ENCODE results near the gene PHOSPHO2.

Gene PHOSPHO2

DNA sequence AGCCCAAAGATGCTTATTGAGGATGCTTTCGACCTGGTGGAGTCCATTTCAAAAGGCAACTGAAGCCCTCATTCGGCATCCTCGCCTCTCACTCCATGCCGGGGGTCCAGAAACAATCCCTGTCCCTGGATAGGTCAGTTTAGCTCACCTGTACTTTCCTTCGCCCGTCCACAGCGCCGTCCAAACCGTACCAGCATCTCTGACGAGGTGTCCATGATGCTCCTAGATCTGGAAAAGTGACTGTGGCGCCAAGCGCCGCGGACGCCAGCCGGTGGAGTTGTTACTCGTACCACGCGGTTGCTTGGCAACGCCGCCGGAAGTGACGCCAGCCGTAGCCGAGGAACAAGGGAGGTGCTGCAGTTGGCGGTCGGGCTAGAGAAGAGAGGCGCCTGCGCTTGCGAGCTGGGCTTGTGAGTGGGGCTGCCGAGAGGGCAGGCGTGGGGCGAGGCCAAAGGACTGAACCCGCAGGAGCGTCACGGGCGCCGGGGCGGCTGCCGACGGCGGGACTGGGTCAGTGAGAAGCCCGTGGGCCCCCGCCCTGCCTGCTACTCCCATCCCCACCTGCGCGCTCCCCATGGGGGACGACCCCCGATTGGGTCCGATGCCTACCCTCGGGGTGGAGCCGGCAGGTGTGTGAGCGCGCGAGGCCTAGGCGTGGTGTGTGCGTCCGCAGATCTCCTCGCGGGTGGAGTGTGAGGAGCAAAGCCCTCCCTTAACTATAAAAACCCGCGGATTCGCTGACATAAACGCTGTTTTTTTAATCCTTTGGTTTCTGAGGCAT is at the start of gene PHOSPHO2, which contains the start of gene CFAP210:
Gene PHOSPHO2 (plus strand): TSS at position 357 of the 781 bp plus-strand sequence. CDS start 6,503 bp downstream, outside the sequence.
Gene CFAP210 (minus strand): TSS at position 293 of the 781 bp plus-strand sequence. CDS start 78 bp downstream, at position 215.
- peak; percentile 96 for DNase-seq

DNA sequence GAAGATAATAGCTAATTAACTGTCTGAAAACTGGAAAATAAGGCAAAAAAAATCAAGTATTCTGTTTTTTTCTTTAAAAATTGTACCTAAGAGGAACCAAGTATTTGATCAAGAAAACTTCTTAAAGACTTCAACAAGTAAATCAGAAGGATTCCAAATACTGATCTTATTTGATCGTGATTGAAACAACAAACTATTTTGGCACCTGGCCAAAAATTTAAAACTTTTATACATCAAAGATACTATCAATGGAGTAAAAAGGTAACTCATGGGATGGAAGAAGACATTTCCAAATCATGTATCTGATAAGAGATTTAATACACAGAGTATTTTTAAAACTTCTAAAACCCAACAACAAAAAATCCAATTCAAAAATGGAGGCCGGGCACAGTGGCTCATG is 46.8 kb upstream of the PHOSPHO2 start:
- DNase-seq = no peak

GRCh38 chr2:169649278-169649677 is 45.0 kb upstream of the PHOSPHO2 start:
- no peak for DNase-seq

- no peak for DNase-seq
Measured at GRCh38 chr2:169653636-169654035, 40.6 kb upstream of the PHOSPHO2 start.

DNA sequence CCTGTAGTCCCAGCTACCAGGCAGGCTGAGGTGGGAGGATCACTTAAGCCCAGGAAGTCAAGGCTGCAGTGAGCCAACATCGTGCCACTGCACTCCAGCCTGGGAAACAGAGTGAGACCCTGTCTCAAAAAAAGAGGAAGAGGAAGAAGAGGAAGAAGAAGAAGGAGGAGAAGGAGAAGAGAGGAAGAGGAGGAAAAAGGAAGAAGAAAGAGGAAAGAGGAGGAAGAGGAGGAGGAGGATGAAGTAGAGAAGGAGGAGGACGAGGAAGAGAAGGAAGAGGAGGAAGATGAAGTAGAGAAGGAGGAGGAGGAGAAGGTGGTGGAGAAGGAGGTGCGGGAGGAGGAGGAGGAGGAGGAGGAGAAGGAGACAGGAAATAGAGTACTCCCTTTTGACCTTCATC is 38.1 kb upstream of the PHOSPHO2 start:
- no peak for DNase-seq

DNA sequence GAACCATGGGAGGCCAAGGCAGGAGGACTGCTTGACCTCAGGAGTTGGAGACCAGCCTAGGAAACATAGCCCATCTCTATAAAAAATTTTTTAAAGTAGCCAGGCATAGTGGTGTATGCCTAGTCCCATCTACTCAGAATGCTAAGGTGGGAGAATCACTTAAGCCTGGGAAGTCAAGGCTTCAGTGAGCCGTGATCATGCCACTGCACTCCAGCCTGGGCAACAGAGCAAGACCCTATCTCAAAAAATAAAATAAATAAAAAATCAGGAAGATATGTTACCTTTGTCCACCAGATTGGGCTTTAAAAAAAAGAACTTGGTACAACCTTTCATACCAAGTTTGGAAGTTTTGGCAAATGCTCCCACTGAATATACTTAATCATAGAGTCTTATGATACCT is 35.4 kb upstream of the PHOSPHO2 start:
- no peak for DNase-seq

DNA sequence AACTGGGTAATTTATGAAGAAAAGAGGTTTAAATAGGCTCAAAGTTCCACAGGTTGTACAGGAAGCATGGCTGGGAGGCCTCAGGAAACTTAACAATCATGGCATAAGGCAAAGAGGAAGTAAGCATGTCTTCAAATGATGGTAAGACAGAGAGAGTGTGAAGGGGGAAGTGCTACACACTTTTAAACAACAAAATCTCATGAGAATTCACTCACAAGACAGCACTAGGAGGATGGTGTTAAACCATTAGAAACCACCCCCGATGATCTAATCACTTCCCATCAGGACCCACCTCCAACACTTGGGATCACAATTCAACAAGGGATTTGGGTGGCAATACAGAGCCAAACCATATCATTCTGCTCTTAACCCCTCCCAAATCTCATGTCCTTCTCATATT is 34.9 kb upstream of the PHOSPHO2 start:
- DNase-seq = no peak

DNA sequence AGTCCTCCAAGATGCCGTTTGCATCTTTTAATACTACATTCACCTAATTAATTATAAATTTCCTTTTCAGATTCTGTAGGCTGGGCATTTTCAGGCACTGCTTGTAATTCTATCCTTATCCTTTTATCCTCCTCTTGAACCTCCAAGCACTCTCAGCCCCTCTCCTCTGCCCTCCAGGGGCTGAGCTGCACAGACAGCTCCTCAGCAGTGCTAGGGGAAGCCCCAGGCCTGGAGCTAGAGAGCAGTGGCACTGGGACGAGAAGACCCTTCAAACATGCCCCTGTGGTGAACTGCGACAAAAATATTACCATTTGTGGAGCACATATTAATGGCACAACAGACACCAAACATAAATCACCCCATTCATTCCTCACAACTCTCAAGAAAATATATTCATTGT is 33.0 kb upstream of the PHOSPHO2 start:
- DNase-seq = no peak

GRCh38 chr2:169662744-169663143 is 31.5 kb upstream of the PHOSPHO2 start:
- DNase-seq = no peak

DNA sequence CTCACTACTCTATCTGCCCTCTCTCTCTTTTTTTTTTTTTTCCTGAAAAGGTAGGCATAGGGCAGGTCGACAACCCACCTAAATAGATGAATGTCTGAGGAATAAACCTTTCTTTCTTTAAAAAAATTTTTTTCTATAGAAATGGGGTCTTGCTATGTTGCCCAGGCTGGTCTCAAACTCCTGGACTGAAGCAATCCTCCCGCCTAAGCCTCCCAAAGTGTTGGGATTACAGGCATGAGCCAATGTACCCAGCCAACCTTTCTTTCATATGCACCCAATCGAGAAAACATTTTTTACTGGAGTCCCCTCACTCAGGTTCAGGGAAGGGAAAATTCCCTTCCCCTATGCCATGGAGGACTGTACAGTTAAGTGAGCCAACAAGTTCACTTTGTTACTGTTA is 31.0 kb upstream of the PHOSPHO2 start:
- DNase-seq = no peak

- DNase-seq = no peak
Measured at GRCh38 chr2:169664600-169664977, 29.7 kb upstream of the PHOSPHO2 start.

GRCh38 chr2:169664978-169665930 is 29.0 kb upstream of the PHOSPHO2 start:
- no peak for DNase-seq

GRCh38 chr2:169667583-169667982 is 26.7 kb upstream of the PHOSPHO2 start:
- no peak for DNase-seq

GRCh38 chr2:169670215-169670651 is 24.0 kb upstream of the PHOSPHO2 start:
- DNase-seq = no peak

DNA sequence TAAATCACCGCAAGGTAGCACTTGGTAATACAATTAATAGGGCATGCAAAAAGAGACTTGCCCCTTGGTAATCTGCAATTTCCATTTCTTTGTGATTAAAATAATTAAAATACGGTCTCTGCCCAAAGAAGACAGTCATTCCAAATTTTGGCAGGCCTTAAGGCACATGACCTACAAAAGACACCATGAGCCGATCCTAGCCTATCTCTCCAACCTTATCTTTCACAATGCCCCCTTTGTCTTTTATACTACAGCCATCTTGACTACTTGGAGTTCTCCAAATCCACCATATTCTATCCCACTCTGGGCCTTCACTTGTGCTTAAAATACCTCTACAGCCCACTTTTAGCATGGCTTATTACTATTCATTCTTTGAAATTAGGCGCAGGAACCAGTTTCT is 23.3 kb upstream of the PHOSPHO2 start:
- no peak for DNase-seq

- DNase-seq = no peak
Measured at GRCh38 chr2:169672406-169672805, 21.9 kb upstream of the PHOSPHO2 start.

GRCh38 chr2:169673106-169673505 is 21.2 kb upstream of the PHOSPHO2 start:
- no peak for DNase-seq

GRCh38 chr2:169673921-169674320 is 20.3 kb upstream of the PHOSPHO2 start:
- DNase-seq = no peak

DNA sequence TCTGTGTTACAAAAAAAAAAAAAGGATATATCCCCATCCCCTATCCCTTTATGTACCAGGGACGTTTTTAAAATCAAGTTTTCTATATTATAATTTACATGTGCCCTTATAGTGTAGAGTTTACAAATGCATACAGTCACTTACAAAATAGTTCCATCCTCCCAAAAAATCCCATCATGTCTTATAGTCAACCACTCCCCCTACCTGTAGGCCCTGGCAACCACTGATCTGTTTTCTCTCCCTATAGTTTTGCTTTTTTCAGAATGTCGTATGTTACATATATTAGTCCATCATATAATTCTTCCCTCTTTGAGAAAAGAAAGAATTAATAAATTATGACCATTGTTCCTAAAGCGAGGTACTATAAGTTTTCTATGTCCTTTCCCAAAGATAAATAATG is 17.9 kb upstream of the PHOSPHO2 start:
- DNase-seq = no peak

DNA sequence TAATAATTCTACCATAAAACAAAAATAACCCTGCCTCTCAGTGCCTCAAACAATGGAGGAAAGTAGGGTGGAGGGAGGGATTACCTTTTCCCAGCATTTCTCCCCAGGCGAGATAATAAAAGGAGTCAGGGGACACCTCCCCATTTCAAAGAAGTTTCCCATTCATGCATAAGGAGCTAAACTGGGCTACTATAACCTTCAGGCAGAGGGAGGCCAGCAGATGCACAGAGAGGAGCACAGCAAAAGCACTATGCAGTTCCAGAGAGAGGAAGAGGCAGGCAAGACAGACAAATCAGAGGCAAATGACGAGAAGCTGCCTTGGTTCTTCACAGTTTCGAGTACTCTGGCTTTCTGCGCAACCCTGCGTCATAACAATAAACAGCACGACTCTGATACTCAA is 17.4 kb upstream of the PHOSPHO2 start:
- DNase-seq = no peak

DNA sequence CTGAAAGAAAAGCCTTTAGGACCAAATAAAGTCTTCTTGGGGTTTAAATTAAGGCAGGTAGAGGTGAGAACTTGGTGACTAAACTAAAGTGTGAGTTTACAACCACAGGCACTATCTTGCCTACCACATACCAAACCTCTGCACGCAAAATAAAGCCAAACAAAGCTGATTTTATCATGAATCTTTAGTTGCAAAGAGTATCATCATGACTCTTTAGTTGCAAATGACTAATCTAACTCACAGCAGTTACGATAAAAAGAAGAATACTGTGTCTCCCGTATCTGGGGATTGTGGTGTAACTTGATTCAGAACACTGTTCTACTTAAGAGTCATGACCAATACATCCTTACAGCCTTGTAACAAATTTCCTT is 11.2 kb upstream of the PHOSPHO2 start:
- DNase-seq = no peak

DNA sequence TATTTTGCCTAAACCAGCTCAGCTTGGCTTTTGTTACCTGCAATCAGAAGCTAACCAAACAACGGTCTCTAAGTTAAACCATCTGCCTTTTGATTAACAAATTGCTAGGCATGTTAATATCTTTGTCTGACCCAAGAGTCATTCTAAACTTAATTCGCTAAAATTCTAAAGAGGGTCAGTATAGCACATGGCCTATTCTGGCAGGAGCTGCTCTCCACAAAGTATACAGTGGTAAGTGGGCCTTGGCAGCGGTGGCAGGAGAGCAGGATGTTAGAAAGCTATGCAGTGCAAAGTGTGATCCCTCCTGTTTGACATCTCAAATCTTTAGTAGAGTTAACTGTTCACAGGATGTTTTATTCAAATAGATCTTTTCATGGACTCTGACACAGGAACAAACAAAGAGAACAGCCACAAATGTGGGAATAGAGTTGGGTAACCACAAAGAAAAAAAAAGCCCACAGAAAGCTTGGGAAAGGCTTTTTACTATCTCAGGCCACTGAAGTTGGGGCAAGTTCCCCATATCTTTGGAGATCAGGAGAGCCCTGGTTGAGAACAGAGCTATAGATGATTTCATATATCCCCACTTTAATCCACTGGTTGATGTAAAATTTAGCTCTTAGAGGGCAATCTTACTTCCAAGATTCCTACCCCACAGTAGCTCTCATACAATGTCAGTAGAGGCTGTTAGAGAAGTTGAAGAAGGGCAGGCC is 10.7 kb upstream of the PHOSPHO2 start:
- peak; percentile 18 for DNase-seq

GRCh38 chr2:169684135-169684565 is 10.1 kb upstream of the PHOSPHO2 start:
- no peak for DNase-seq

All from NK-92 treated with Interleukin-12 subunit alpha and Interleukin-12 subunit beta, amount 100 ng/mL, for 24 hours (cell line).